Ecto neural progenitor cell (in vitro differentiated cells): ENCODE data around the gene CCDC85A.
"Not testable (repeated sequence)": the region's sequence is repeated elsewhere in the genome, so short reads cannot be mapped to it uniquely, and the experiment has no call there.

Experiments
- DNase-seq: peaks from one replicate; pipeline ENCODE4 v3.0.0-alpha.2; 2018; ENCODE audit warnings: low spot score

CCDC85A gene

GRCh38 chr2:56183643-56184499 is at the start of gene CCDC85A:
CCDC85A (plus strand) TSS chr2:56183990; CDS start chr2:56184625, 635 bp downstream.
- peak; percentile 93 for DNase-seq

- DNase-seq: no peak
These were observed 48.9 kb upstream of the CCDC85A start for GRCh38 chr2:56134861-56135260.

- DNase-seq: not testable (repeated sequence)
These were observed 41.2 kb upstream of the CCDC85A start for GRCh38 chr2:56142497-56143061.

GRCh38 chr2:56147907-56148306 is 35.9 kb upstream of the CCDC85A start:
- no peak for DNase-seq

GRCh38 chr2:56148825-56149224 is 35.0 kb upstream of the CCDC85A start:
- no peak for DNase-seq

GRCh38 chr2:56151841-56152240 is 31.9 kb upstream of the CCDC85A start:
- DNase-seq: no peak

GRCh38 chr2:56155188-56155587 is 28.6 kb upstream of the CCDC85A start:
- no peak for DNase-seq

- not testable (repeated sequence) for DNase-seq
These were observed 23.9 kb upstream of the CCDC85A start for GRCh38 chr2:56159875-56160274.

GRCh38 chr2:56167616-56168562 is 15.9 kb upstream of the CCDC85A start:
- DNase-seq: no peak

- no peak for DNase-seq
These were observed 14.3 kb upstream of the CCDC85A start for GRCh38 chr2:56169521-56169920.

GRCh38 chr2:56170504-56170903 is 13.3 kb upstream of the CCDC85A start:
- no peak for DNase-seq

GRCh38 chr2:56170988-56171387 is 12.8 kb upstream of the CCDC85A start:
- no peak for DNase-seq

- no peak for DNase-seq
These were observed 8.0 kb upstream of the CCDC85A start for GRCh38 chr2:56175779-56176178.

GRCh38 chr2:56177420-56178220 is 6.2 kb upstream of the CCDC85A start:
- DNase-seq: no peak

GRCh38 chr2:56179931-56180330 is 3.9 kb upstream of the CCDC85A start:
- no peak for DNase-seq

- DNase-seq: no peak
These were observed 1.4 kb upstream of the CCDC85A start for GRCh38 chr2:56182420-56182819.

- DNase-seq: peak; percentile 74
These were observed 766 bp downstream of the CCDC85A start for GRCh38 chr2:56184500-56185011.

GRCh38 chr2:56185101-56185581 is 1.4 kb downstream of the CCDC85A start:
- peak; percentile 60 for DNase-seq

GRCh38 chr2:56185582-56186046 is 1.8 kb downstream of the CCDC85A start:
- peak; percentile 73 for DNase-seq

GRCh38 chr2:56191617-56192016 is 7.8 kb downstream of the CCDC85A start:
- peak; percentile 52 for DNase-seq
